HEK293 (cell line): ENCODE results near the gene GRK5.

Experiments used
- ELK4 ChIP-seq: IDR thresholded peaks from 2 replicates; pipeline ENCODE4 v1.6.1; 2011; ENCODE audit warnings: mild to moderate bottlenecking, low read depth, low read length, borderline replicate concordance
- KLF16 ChIP-seq: fragments of 450-650 bp; formaldehyde crosslinking; IDR thresholded peaks from 2 replicates; pipeline ENCODE4 v1.5.1; 2017; ENCODE audit warnings: missing biosample characterization, missing genetic modification characterization
- TCF7L2 ChIP-seq: IDR thresholded peaks from 2 replicates; pipeline ENCODE4 v1.6.1; 2011; ENCODE audit warnings: low read depth, mild to moderate bottlenecking, inconsistent platforms, low read length, moderate library complexity, borderline replicate concordance
- ZBTB49 ChIP-seq: fragments of 450-650 bp; formaldehyde crosslinking; IDR thresholded peaks from 2 replicates; pipeline ENCODE4 v1.5.1; 2016; ENCODE audit warnings: missing biosample characterization, missing genetic modification characterization, low read depth
- ZNF202 ChIP-seq: fragments of 450-650 bp; formaldehyde crosslinking; IDR thresholded peaks from 2 replicates; pipeline ENCODE4 v1.5.1; 2016; ENCODE audit warnings: missing biosample characterization, missing genetic modification characterization, borderline replicate concordance
- ZNF24 ChIP-seq: fragments of 450-650 bp; formaldehyde crosslinking; IDR thresholded peaks from 2 replicates; pipeline ENCODE4 v1.5.1; 2016; ENCODE audit warnings: missing biosample characterization, missing genetic modification characterization
- ZNF274 ChIP-seq, 2 experiments: fragments of 200-500 bp in 1 of 2; fragments of 450-650 bp in 1 of 2; sonication (Bioruptor generic) in 1 of 2; formaldehyde crosslinking in 1 of 2; IDR thresholded peaks; 2 replicates each; pipeline versions ENCODE4 v1.5.1 to v1.6.1; 2014 to 2016; ENCODE audit warnings: borderline replicate concordance in 1 of 2, inconsistent platforms in 1 of 2, low read length in 1 of 2, missing biosample characterization in 1 of 2, missing genetic modification characterization in 1 of 2
- ZNF311 ChIP-seq: fragments of 450-650 bp; formaldehyde crosslinking; IDR thresholded peaks from 2 replicates; pipeline ENCODE4 v1.5.1; 2017; ENCODE audit warnings: missing biosample characterization, missing genetic modification characterization, borderline replicate concordance
- ZNF354C ChIP-seq: fragments of 450-650 bp; formaldehyde crosslinking; IDR thresholded peaks from 2 replicates; pipeline ENCODE4 v1.5.1; 2016; ENCODE audit warnings: missing biosample characterization, missing genetic modification characterization, low read depth, borderline replicate concordance
- TF ChIP-seq, protein P1 (sequence below): fragments of 450-650 bp; formaldehyde crosslinking; IDR thresholded peaks from 2 replicates; pipeline ENCODE4 v1.5.1; 2016; ENCODE audit warnings: missing biosample characterization, missing genetic modification characterization

DNA sequence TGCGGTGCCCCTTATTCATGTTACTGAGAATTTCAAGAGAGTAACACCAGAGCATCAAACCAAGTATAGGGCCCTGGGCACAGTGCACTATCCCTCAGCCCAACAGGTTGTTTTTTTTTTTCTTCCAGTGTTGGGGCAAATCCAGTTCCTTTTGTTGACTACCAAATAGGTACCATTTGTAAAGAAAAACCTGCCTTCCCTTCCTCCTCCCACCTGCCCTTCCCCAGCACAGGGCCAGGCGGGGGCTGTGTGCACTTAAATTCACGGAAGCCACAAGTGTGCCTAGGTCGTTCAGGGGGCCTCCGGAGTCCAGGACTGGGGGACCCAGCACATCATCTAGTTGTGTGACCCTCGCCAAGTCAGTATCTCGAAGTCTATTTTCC lies 41.3 kb upstream of the GRK5 start:
- TF ChIP-seq, protein P1, sequence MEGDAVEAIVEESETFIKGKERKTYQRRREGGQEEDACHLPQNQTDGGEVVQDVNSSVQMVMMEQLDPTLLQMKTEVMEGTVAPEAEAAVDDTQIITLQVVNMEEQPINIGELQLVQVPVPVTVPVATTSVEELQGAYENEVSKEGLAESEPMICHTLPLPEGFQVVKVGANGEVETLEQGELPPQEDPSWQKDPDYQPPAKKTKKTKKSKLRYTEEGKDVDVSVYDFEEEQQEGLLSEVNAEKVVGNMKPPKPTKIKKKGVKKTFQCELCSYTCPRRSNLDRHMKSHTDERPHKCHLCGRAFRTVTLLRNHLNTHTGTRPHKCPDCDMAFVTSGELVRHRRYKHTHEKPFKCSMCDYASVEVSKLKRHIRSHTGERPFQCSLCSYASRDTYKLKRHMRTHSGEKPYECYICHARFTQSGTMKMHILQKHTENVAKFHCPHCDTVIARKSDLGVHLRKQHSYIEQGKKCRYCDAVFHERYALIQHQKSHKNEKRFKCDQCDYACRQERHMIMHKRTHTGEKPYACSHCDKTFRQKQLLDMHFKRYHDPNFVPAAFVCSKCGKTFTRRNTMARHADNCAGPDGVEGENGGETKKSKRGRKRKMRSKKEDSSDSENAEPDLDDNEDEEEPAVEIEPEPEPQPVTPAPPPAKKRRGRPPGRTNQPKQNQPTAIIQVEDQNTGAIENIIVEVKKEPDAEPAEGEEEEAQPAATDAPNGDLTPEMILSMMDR (tag by site-specific recombination): no peak
- TF ChIP-seq ELK4 (no peak), TCF7L2 (no peak), ZNF311 (tag by site-specific recombination) (no peak), ZNF274 (IDR thresholded peaks at IDR 0.05; ENCODE audit: low read length) (no peak), ZNF274 (tag by site-specific recombination; IDR thresholded peaks at IDR 0.05; ENCODE audit: borderline replicate concordance) (no peak), ZNF354C (tag by site-specific recombination) (no peak), KLF16 (tag by site-specific recombination) (no peak), ZBTB49 (tag by site-specific recombination) (no peak), ZNF24 (no peak), ZNF202 (tag by site-specific recombination) (no peak)
